ENCODE measurements around the gene PPP4R2.
A peak's percentile ranks its signal among the peaks of the same experiment; 100 is the strongest.

GRCh38 chr3:73072634-73073033 is 76.0 kb downstream of the PPP4R2 start:
- TF ChIP-seq, protein P1, sequence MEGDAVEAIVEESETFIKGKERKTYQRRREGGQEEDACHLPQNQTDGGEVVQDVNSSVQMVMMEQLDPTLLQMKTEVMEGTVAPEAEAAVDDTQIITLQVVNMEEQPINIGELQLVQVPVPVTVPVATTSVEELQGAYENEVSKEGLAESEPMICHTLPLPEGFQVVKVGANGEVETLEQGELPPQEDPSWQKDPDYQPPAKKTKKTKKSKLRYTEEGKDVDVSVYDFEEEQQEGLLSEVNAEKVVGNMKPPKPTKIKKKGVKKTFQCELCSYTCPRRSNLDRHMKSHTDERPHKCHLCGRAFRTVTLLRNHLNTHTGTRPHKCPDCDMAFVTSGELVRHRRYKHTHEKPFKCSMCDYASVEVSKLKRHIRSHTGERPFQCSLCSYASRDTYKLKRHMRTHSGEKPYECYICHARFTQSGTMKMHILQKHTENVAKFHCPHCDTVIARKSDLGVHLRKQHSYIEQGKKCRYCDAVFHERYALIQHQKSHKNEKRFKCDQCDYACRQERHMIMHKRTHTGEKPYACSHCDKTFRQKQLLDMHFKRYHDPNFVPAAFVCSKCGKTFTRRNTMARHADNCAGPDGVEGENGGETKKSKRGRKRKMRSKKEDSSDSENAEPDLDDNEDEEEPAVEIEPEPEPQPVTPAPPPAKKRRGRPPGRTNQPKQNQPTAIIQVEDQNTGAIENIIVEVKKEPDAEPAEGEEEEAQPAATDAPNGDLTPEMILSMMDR (IDR thresholded peaks at IDR 0.05; ENCODE audit: insufficient read depth, low read length), result no peak
- TF ChIP-seq POLR2AphosphoS5 (IDR thresholded peaks at IDR 0.05; ENCODE audit: low read depth) (no peak), GABPA (IDR thresholded peaks at IDR 0.05; ENCODE audit: low read depth) (no peak), SPI1 (IDR thresholded peaks at IDR 0.05; ENCODE audit: borderline replicate concordance, low read depth) (peak; percentile 73)
